Stimulated activated CD8-positive, alpha-beta memory T cell treated with anti-CD3 and anti-CD28 coated beads, Interleukin-7, amount 100 ng/mL, for 1 hour (primary cell): ENCODE measurements around the gene COX10.
"Not testable (repeated sequence)": the region's sequence is repeated elsewhere in the genome, so short reads cannot be mapped to it uniquely, and the experiment has no call there.

Source experiments
- DNase-seq, 2 donors: peaks; one replicate each; pipeline ENCODE4 v3.0.0-alpha.2; 2020; ENCODE audit warnings: low read depth in 2 of 2

Gene COX10

GRCh38 chr17:14123619-14124278 is 54.4 kb downstream of the COX10 start:
- no peak for DNase-seq

DNA sequence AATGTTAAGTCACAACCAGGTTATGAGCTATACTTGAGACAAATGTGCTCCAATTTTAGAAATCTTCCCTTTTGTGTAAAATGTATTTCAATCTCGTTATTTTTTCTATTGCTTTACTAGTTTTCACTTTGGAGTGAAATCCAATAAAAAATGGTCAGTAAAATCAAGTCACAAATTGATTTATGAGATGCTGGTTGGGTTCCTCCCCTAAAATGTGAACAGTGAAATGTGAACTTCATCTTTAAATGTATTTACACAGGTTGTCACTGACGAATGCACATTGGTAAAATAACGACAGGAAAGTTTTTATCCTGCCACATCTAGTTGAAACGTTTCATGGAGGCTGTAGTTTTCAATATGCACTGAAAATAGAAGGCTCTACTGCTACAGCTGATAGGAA is 55.5 kb downstream of the COX10 start:
- no peak for DNase-seq

DNA sequence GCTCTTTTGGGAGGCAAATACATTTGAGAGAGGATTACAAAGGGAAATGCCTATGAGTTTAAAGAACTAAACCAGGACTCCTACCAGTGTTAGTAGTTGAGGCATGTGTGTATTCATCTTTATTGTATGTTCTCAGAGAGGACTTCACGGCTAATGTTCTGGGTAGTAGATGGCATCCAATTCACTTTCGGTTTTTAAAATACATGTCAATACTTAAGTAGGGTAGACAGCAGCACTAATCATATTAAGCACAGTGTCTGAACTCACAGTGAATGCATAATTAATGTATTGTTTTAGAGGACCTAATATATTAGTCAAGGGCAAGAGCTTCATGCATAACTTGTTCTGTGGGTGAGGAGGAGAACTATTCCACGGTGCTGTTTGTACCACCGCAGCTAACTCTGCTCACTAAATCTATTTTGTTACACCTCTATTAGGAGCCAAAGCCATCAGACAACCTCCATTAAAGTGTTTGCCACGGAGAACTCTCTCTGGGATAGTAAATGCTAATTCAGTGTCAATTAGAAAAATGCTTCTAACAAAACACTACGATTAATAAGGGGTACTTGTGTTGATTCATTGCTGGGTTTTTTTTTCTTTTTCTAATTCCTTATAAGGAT is 56.3 kb downstream of the COX10 start:
- no peak for DNase-seq

- no peak for DNase-seq
These were observed 63.8 kb downstream of the COX10 start for GRCh38 chr17:14133104-14133503.

GRCh38 chr17:14134456-14134855 is 65.2 kb downstream of the COX10 start:
- no peak for DNase-seq

- DNase-seq, result no peak
These were observed 66.7 kb downstream of the COX10 start for GRCh38 chr17:14135906-14136590.

DNA sequence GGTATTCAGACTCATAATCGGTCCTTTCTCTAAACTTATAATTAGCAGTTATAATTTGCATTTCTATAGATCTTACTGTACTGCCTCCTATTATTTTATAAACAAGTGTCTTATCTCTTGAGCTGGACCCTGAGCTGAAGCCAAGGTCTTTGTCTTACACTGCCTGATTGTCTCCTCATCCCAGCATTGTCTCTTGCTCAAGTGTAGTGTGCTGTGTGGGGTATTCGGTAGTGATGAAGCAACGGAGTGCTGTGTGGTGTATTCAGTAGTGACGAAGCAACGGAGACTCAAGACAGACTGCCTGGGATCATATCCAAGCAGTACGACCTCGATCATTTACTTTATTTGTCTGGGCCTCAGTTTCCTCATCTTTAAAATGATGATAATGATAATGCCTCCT is 69.3 kb downstream of the COX10 start:
- DNase-seq, result no peak

- no peak for DNase-seq
These were observed 74.4 kb downstream of the COX10 start for GRCh38 chr17:14143688-14144087.

- DNase-seq, result no peak
These were observed 75.2 kb downstream of the COX10 start for GRCh38 chr17:14144508-14144907.

DNA sequence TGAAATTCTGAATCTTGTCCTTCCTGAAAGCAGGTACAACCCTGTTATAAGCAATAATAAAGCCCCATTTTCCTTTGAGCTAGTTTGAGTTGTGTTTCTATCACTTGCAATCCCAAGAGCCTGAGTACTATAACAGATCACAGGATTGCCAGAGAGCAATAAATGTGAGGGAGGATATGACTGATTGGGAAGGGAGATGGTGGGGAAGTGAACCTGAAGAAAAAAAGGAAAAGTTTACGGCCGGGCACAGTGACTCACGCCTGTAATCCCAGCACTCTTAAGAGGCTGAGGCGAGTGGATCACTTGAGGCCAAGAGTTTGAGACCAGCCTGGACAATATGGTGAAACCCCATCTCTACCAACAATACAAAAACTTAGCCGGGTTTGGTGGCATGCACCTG is 80.4 kb downstream of the COX10 start:
- no peak for DNase-seq

- no peak for DNase-seq
These were observed 81.3 kb downstream of the COX10 start for GRCh38 chr17:14150619-14151018.

DNA sequence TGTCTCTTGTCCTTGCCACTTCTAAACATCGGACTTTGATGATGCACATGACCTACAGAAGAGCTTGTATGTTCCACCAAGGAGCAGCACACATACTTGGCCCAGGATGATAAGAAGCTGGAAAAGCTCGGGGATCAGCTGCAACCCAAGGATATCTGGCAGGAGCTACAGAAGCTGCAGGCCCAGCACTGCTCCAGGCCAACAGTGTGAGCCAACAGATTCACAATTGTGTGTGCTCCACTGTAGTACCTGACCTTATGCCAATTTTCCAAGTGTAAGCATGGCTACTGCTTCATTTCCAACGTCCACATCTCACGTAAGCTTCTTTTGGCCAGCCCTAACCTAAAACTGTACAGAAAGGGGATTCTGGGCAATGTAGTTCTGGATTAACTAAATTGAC is 83.4 kb downstream of the COX10 start:
- no peak for DNase-seq

DNA sequence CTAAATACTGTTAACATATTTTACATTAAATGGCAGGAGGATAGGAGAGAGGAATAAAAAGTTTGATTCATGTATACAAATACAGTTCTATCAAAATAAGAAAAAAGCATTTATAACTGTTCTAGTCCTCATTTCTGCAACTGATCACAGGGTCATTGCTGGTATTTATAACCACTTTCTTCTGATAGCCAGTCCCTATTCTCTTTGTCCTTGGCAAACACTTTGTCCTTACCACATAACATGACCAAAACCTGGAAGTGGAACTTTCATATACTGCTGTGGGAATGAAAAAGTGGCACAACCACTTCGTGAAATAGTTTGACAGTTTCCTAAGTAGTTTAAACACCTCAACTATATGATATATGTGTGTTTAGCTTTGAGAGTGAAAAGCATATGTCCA is 84.1 kb downstream of the COX10 start:
- DNase-seq, result no peak

GRCh38 chr17:14156689-14157088 is 87.4 kb downstream of the COX10 start:
- no peak for DNase-seq

DNA sequence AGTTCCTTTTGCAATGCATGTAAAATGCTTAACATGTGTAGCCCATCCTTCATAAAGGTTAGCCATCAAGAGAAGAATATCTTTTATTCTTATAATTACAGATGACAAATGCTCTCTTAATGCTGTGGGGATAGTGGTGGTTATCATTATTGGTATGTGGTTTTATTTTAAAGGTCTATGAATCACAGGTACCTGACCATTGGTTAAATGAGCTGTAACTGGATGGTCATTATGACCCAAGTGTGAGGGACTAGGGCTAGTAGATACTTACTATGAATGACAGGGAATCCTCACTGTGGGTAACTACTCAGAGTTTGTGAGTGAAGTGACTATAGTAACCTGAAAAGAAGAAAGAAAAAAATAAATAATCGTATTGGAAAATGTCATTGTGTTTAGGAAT is 88.5 kb downstream of the COX10 start:
- no peak for DNase-seq

DNA sequence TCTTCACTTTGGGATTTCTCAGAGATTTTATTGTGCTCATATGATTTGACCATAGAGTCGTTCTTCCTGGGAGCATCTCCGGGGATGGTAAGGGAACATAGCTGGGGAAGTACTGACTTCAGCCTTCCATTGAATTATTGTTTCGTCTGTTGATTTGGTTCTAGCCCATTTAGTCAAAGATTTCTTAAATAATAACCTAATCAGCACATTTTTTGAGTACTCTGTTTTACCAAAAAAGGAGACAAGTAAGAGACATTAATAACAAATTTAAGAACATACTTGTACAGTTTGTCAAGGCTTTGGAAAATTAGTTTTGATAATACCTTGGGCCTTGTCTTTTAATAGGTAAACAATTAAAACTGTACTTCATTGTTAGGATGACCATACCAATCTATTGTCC is 89.4 kb downstream of the COX10 start:
- no peak for DNase-seq

DNA sequence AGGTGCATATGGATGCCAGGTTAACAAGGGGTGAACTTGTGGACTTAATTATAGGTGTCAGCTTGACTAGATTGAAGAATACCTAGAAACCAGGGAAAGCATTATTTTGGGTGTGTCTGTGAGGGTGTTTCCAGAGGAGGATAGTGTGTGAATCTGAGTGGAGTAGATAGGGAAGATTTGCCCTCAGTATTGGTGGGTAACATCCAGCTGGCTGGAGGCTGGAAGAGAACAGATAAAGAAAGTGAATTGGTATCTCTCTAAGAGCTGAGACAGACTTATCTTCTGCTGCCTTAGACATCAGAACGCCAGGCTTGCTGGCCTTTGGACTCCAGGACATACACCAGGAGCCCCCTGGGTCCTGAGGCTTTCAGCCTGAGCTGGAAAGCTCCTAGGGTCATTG is 92.1 kb downstream of the COX10 start:
- no peak for DNase-seq

DNA sequence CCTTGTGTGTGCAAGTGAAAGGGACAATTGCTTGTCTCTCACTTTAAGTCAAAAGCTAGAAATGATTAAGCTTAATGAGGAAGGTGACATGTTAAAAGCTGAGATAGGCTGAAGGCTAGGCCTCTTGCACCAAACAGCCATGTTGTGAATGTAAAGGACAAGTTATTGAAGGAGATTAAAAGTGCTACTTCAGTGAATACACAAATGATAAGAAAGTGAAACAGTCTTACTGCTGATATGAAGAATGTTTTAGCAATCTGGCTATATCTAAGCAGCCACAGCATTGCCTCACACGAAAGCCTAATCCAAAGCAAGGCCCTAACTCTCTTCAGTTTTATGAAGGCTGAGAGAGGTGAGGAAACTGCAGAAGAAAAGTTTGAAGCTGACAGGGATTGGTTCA is 96.3 kb downstream of the COX10 start:
- no peak for DNase-seq

GRCh38 chr17:14167831-14168230 is 98.5 kb downstream of the COX10 start:
- DNase-seq, result not testable (repeated sequence)

- no peak for DNase-seq
These were observed 99.3 kb downstream of the COX10 start for GRCh38 chr17:14168582-14168981.

- no peak for DNase-seq
These were observed 100.0 kb downstream of the COX10 start for GRCh38 chr17:14169287-14169686.

- DNase-seq, result no peak
These were observed 100.6 kb downstream of the COX10 start for GRCh38 chr17:14169901-14170300.

DNA sequence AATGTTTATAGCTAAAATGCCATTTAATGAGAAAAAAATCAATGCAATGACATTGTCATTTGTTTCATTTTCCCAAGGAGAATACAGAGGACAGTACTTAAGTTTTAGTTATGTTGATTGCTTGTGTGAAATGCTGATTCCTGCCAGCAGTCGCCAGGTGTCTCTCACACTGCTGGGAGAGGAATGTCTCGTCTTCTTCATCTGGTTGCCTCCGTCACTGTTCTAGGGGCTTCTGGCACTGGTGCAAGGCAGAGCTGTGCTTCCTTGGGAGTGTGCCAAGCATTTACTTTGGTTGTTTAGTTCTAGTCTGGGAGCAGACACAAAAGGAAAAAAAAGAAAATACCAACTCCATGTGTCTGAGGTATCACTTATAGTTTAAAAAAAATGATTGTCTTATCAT is 107.7 kb downstream of the COX10 start:
- DNase-seq, result not testable (repeated sequence)
